ENCODE measurements around the gene ARL14EP.

- TF ChIP-seq KAT7 (CRISPR knock-in tag; IDR thresholded peaks at IDR 0.05; ENCODE audit: borderline replicate concordance) (no peak), CTCF (IDR thresholded peaks at IDR 0.05) (no peak), SP1 (CRISPR knock-in tag; conservative IDR thresholded peaks at IDR 0.05) (no peak), ATF2 (CRISPR knock-in tag; IDR thresholded peaks at IDR 0.05; ENCODE audit: borderline replicate concordance, low read depth) (no peak), NR2C2 (CRISPR knock-in tag; IDR thresholded peaks at IDR 0.05) (no peak), MAX (CRISPR knock-in tag; IDR thresholded peaks at IDR 0.05) (no peak)
Observed at GRCh38 chr11:30377347-30377746, 54.4 kb downstream of the ARL14EP start.

Measured in WTC11 (cell line).